OCI-LY7 (cell line): ENCODE data around the gene GRAP. TPM values are rescaled to one million over a fixed set of nuclear protein-coding genes. Genes with fewer than 3 reads are reported as not detected.
A peak's percentile ranks its signal among the peaks of the same experiment; 100 is the strongest.

ENCODE experiments used
- BruUV-seq: library from RNA; stranded (reverse); fragments of 400-500 nt; replicated peaks from 2 replicates; lab custom pipeline; 2021; lab: Mats Ljungman, UMichigan
- CTCF ChIA-PET: fragments of 300-600 bp; sonication (Branson Sonifier 250); formaldehyde crosslinking; loops from one replicate; lab custom pipeline; 2022; ENCODE audit warnings: antibody characterized with exemption; ENCODE audit not compliant: unreplicated experiment; lab: Charles Lee
- POLR2A ChIA-PET: fragments of 300-600 bp; sonication (Branson Sonifier 250); formaldehyde crosslinking; loops from one replicate; lab custom pipeline; 2022; ENCODE audit warnings: antibody characterized with exemption; lab: Charles Lee
- DNase-seq: peaks from one replicate; pipeline ENCODE4 v3.0.0-alpha.2; 2015; ENCODE audit warnings: low spot score
- H2AFZ ChIP-seq: fragments of 200-600 bp; sonication (generic), shearing (Covaris generic); 2 replicates; pipeline ENCODE4 v1.6.1; 2014; ENCODE audit warnings: mild to moderate bottlenecking, antibody characterized with exemption, low read length, moderate library complexity
- H3K27ac ChIP-seq: fragments of 200-600 bp; sonication (generic); 2 replicates; pipeline ENCODE4 v1.5.1; 2014; ENCODE audit warnings: mixed run types, low read depth, mild to moderate bottlenecking, moderate library complexity, low read length, inconsistent platforms; ENCODE audit not compliant: poor library complexity, severe bottlenecking
- H3K36me3 ChIP-seq: fragments of 200-600 bp; sonication (generic); 2 replicates; pipeline ENCODE4 v1.6.1; 2014; ENCODE audit warnings: mild to moderate bottlenecking, antibody characterized with exemption, low read length, moderate library complexity, mixed read lengths; ENCODE audit not compliant: insufficient read depth
- H3K4me1 ChIP-seq: fragments of 200-600 bp; sonication (generic); 2 replicates; pipeline ENCODE4 v1.5.1; 2014; ENCODE audit warnings: mild to moderate bottlenecking, low read length; ENCODE audit not compliant: insufficient read depth, poor library complexity, severe bottlenecking
- H3K4me2 ChIP-seq: fragments of 200-600 bp; sonication (generic); 2 replicates; pipeline ENCODE4 v1.6.1; 2014; ENCODE audit warnings: mild to moderate bottlenecking, low read length
- H3K4me3 ChIP-seq: fragments of 200-600 bp; sonication (generic); 2 replicates; pipeline ENCODE4 v1.5.1; 2014; ENCODE audit warnings: mild to moderate bottlenecking, low read depth, low read length; ENCODE audit not compliant: poor library complexity, severe bottlenecking
- H3K79me2 ChIP-seq: fragments of 200-600 bp; sonication (generic); 2 replicates; pipeline ENCODE4 v1.6.1; 2016; ENCODE audit warnings: low read depth, mild to moderate bottlenecking, low read length, moderate library complexity, mixed read lengths; ENCODE audit not compliant: insufficient read depth
- H3K9me2 ChIP-seq: fragments of 200-600 bp; sonication (generic); 2 replicates; pipeline ENCODE4 v1.6.1; 2016; ENCODE audit warnings: mild to moderate bottlenecking, low read length, mixed read lengths; ENCODE audit not compliant: insufficient read depth
- H3K9me3 ChIP-seq: fragments of 200-600 bp; sonication (generic); 2 replicates; pipeline ENCODE4 v1.6.1; 2014; ENCODE audit warnings: mild to moderate bottlenecking, mixed run types, low read length, mixed read lengths
- H4K20me1 ChIP-seq: fragments of 200-600 bp; sonication (generic); 2 replicates; pipeline ENCODE4 v1.6.1; 2014; ENCODE audit warnings: mild to moderate bottlenecking, antibody characterized with exemption, low read length, moderate library complexity, mixed read lengths; ENCODE audit not compliant: insufficient read depth
- CTCF ChIP-seq: fragments of 200-600 bp; sonication (generic); conservative IDR thresholded peaks from 2 replicates; pipeline ENCODE4 v1.5.1; 2014; ENCODE audit warnings: mild to moderate bottlenecking, antibody characterized with exemption, low read length, moderate library complexity, mixed read lengths
- EZH2phosphoT487 ChIP-seq: fragments of 200-600 bp; sonication (generic); IDR thresholded peaks from 2 replicates; pipeline ENCODE4 v1.6.1; 2018; ENCODE audit warnings: low read depth, borderline replicate concordance, mild to moderate bottlenecking, mixed run types, antibody characterized with exemption, low read length, moderate library complexity, mixed read lengths
- intact Hi-C: fragments of 100-400 bp; cut with micrococcal nuclease; formaldehyde crosslinking; loops from one replicate; pipeline ENCODE4 v1.10.0; 2022; ENCODE audit not compliant: unreplicated experiment
- total RNA-seq, 2 experiments: library from RNA; depleted of rRNA in 1 of 2; stranded (reverse); fragments of >200 nt in 1 of 2; shearing (Covaris generic) in 1 of 2; gene quantifications; 2 replicates each; pipeline ENCODE4 v1.2.3, GENCODE V29; 2014 to 2022

GRAP gene
- total RNA-seq, 2 experiments from 2014 or later, result 154 to 221 TPM

GRCh38 chr17:19017804-19018599 lies 28.8 kb downstream of the GRAP start:
- peak; percentile 14 for DNase-seq
- no peak overlapping the region for H3K27ac ChIP-seq

GRCh38 chr17:19017401-19017800 lies 29.4 kb downstream of the GRAP start:
- Histone ChIP-seq H3K4me3 (no peak overlapping the region), H3K9me2 (no peaks in the 10 kb centered on the region), H3K36me3 (peaks cover 35% of the 10 kb centered on the region), H3K27ac (no peak overlapping the region), H3K4me2 (no peak overlapping the region), H4K20me1 (no peaks in the 10 kb centered on the region), H2AFZ (no peak overlapping the region), H3K4me1 (peaks cover 29% of the 10 kb centered on the region), H3K79me2 (no peaks in the 10 kb centered on the region), H3K9me3 (no peaks in the 10 kb centered on the region)
- TF ChIP-seq CTCF, result no peak
- no peak for TF ChIP-seq EZH2phosphoT487
- intact Hi-C loops, result no loop called here
- BruUV-seq, result no TSS peak
- ChIA-PET POLR2A (no interaction called here), CTCF (no interaction called here)
- DNase-seq, result no peak

More at GRCh38 chr17:19017804-19018599, 28.8 kb downstream of the GRAP start:
- Histone ChIP-seq H3K4me3 (no peak overlapping the region), H4K20me1 (no peaks in the 10 kb centered on the region), H3K4me2 (no peak overlapping the region), H3K79me2 (no peaks in the 10 kb centered on the region), H3K9me2 (no peaks in the 10 kb centered on the region), H3K36me3 (peaks cover 41% of the 10 kb centered on the region), H3K9me3 (no peaks in the 10 kb centered on the region), H3K4me1 (peaks cover 29% of the 10 kb centered on the region), H2AFZ (no peak overlapping the region)
- CTCF ChIA-PET, result no interaction called here
- POLR2A ChIA-PET, result no interaction called here
- intact Hi-C loops, result no loop called here
- no TSS peak for BruUV-seq
- no peak for TF ChIP-seq CTCF
- no peak for TF ChIP-seq EZH2phosphoT487

- POLR2A ChIA-PET, result no interaction called here
- Histone ChIP-seq H4K20me1 (no peaks in the 10 kb centered on the region), H2AFZ (no peak overlapping the region), H3K9me2 (no peaks in the 10 kb centered on the region), H3K4me1 (peaks cover 28% of the 10 kb centered on the region), H3K9me3 (no peaks in the 10 kb centered on the region), H3K4me3 (no peak overlapping the region), H3K79me2 (no peaks in the 10 kb centered on the region), H3K27ac (no peak overlapping the region), H3K36me3 (peaks cover 30% of the 10 kb centered on the region), H3K4me2 (no peak overlapping the region)
- TF ChIP-seq EZH2phosphoT487, result no peak
- no peak for TF ChIP-seq CTCF
- no peak for DNase-seq
- CTCF ChIA-PET, result interaction anchor here (1.1 kb wide), 1 partner anchor 56 kb away, joined by 3 read pairs; no protein-coding TSS in a partner anchor
- intact Hi-C loops, result no loop called here
- no TSS peak for BruUV-seq
Measured at GRCh38 chr17:19016881-19017280, 29.9 kb downstream of the GRAP start.
